Peyer's patch (tissue), 4 donors: ENCODE results near the gene ARHGAP28.

ENCODE experiments used
- POLR2A ChIP-seq, 2 donors: fragments of 450-650 bp; IDR thresholded peaks; one replicate each; pipeline ENCODE4 v1.5.1; 2017; ENCODE audit warnings: antibody characterized with exemption in 2 of 2, mild to moderate bottlenecking in 2 of 2, moderate library complexity in 2 of 2
- TF ChIP-seq, protein P1 (sequence below), 6 experiments: fragments of 450-650 bp in 4 of 6; fragments of 200-600 bp in 2 of 6; sonication (generic) in 1 of 6; IDR thresholded peaks; one replicate each; pipeline ENCODE4 v1.5.1; 2017 to 2019; ENCODE audit warnings: antibody characterized with exemption in 6 of 6, mild to moderate bottlenecking in 3 of 6, moderate library complexity in 1 of 6

DNA sequence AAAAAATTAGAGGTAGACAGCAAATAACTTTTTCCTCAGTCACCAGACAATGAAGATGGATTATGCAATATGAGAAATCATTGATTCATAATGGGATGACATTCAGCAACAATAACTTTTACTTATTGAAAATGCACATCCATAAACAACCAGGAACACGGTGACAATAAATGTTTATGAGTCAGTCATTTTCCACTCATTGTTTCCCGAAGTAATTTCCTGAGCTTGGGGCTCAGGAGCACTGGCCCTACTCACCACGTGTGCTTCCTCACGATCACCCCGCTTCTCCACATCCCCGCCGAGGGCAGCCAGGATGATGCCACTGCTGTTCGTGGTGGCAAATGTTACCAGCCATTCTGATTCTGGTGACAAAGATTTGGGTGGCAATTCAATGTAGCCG is 231.8 kb downstream of the ARHGAP28 start:
- TF ChIP-seq, protein P1, sequence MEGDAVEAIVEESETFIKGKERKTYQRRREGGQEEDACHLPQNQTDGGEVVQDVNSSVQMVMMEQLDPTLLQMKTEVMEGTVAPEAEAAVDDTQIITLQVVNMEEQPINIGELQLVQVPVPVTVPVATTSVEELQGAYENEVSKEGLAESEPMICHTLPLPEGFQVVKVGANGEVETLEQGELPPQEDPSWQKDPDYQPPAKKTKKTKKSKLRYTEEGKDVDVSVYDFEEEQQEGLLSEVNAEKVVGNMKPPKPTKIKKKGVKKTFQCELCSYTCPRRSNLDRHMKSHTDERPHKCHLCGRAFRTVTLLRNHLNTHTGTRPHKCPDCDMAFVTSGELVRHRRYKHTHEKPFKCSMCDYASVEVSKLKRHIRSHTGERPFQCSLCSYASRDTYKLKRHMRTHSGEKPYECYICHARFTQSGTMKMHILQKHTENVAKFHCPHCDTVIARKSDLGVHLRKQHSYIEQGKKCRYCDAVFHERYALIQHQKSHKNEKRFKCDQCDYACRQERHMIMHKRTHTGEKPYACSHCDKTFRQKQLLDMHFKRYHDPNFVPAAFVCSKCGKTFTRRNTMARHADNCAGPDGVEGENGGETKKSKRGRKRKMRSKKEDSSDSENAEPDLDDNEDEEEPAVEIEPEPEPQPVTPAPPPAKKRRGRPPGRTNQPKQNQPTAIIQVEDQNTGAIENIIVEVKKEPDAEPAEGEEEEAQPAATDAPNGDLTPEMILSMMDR (IDR thresholded peaks at IDR 0.05), result no peak
- TF ChIP-seq POLR2A (IDR thresholded peaks at IDR 0.05), result no peak
